HG03025 (cell line): ENCODE measurements around the gene SPIB.
"Not testable (repeated sequence)": the region's sequence is repeated elsewhere in the genome, so short reads cannot be mapped to it uniquely, and the experiment has no call there.

Source experiments
- ATAC-seq: cut with Tn5 transposase; IDR thresholded peaks from one replicate; pipeline ENCODE4 v1.9.1; 2021; ENCODE audit warnings: mild to moderate bottlenecking, moderate library complexity; ENCODE audit not compliant: unreplicated experiment, low FRiP score

Gene SPIB

GRCh38 chr19:50390295-50390694 is 28.4 kb upstream of the SPIB start:
- ATAC-seq: not testable (repeated sequence)

DNA sequence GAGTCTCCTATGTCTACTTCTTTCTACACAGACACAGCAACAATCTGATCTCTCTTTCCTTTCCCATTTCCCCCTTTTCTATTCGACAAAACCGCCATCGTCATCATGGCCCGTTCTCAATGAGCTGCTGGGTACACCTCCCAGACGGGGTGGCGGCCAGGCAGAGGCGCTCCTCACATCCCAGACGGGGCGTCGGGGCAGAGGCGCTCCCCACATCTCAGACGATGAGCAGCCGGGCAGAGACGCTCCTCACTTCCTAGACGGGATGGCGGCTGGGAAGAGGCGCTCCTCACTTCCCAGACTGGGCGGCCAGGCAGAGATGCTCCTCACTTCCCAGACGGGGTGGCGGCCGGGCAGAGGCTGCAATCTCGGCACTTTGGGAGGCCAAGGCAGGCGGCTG is 27.8 kb upstream of the SPIB start:
- not testable (repeated sequence) for ATAC-seq

DNA sequence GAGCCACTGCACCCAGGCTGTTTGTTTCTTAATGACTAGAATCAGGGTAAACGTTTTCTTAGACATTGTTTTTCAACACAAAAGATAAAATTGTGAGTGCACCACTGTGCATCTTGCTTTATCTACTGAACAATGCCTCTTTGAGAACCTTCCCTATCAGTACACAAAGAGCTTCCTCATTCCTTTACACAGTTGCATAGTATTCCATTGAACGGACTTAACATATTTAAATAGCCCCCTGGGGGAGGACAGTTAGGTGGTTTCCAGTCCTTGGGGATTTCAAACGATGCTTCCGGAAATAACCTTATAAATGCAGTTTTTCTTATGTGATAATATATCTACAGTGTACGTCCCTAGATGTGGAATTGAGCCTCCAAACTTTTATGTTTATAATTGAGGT is 26.0 kb upstream of the SPIB start:
- ATAC-seq: no peak

DNA sequence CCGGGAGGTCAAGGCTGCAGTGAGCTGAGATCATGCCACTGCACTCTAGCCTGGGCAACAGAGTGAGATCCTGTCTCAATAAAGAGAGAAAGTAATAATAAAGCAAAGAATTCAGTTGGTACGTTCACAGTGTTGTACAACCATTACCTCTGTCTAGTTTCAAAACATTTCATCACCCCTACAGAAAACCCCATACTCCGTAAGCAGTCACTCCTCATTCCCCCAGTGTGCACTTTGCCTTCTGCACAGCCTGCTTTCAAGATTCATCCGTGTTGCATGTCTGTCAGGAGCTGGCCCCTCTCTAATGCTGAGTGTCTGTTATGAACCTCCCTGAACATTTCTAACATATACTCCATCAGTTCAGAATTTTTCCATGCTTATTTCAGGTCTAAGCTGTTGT is 25.1 kb upstream of the SPIB start:
- no peak for ATAC-seq

GRCh38 chr19:50394017-50394416 is 24.7 kb upstream of the SPIB start:
- no peak for ATAC-seq

DNA sequence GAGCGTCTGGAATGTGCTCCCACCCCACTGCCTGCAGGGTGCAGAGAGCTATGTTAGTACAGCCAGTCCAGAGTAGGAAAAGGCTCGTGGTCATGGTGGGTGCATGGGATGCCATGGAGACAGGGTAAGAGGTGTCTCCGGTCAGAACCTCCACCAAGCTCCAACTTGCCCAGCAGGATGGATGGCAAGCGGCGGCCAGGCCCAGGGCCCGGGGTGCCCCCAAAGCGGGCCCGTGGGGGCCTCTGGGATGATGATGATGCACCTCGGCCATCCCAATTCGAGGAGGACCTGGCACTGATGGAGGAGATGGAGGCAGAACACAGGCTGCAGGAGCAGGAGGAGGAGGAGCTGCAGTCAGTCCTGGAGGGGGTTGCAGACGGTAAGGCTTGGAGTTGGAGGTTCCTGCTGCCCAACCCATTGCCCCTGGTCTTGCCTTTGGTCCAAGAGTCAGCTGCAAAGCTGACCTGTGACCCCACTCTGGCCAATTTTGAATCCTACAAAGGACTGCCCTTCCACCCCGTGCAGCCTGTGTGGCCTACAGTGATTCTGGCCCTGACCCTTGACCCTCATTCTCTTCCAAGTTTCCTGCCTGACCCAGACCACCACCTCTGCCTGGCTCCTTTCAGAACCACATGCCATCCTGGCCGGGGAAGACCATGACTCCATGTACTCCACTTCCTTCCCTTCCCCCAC is 19.9 kb upstream of the SPIB start:
- no peak for ATAC-seq

GRCh38 chr19:50399368-50399745 is 19.4 kb upstream of the SPIB start:
- ATAC-seq: no peak

DNA sequence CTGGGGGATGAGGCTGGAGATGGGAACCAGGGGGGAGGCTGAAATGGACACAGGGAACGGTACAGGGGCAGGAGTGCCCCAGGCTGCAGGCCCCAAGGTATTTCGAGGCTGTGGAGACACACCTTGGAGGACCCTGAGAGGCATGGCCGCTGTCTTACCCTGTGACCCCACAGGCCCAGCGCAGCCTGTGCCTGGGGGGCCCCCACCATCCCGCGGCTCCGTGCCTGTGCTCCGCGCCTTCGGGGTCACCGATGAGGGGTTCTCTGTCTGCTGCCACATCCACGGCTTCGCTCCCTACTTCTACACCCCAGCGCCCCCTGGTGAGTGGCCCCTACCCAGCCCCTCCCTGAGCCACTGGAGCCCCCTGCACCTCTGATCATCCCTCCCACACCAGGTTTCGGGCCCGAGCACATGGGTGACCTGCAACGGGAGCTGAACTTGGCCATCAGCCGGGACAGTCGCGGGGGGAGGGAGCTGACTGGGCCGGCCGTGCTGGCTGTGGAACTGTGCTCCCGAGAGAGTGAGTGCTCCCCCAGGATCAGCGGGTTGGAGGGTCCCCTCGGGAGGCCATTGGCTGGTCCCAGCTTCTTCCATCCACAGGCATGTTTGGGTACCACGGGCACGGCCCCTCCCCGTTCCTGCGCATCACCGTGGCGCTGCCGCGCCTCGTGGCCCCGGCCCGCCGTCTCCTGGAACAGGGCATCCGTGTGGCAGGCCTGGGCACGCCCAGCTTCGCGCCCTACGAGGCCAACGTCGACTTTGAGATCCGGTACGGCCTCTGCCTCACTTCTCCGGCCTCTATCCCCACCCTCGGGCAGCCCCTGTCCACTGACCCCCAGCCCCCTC is 16.9 kb upstream of the SPIB start:
- ATAC-seq: no peak

DNA sequence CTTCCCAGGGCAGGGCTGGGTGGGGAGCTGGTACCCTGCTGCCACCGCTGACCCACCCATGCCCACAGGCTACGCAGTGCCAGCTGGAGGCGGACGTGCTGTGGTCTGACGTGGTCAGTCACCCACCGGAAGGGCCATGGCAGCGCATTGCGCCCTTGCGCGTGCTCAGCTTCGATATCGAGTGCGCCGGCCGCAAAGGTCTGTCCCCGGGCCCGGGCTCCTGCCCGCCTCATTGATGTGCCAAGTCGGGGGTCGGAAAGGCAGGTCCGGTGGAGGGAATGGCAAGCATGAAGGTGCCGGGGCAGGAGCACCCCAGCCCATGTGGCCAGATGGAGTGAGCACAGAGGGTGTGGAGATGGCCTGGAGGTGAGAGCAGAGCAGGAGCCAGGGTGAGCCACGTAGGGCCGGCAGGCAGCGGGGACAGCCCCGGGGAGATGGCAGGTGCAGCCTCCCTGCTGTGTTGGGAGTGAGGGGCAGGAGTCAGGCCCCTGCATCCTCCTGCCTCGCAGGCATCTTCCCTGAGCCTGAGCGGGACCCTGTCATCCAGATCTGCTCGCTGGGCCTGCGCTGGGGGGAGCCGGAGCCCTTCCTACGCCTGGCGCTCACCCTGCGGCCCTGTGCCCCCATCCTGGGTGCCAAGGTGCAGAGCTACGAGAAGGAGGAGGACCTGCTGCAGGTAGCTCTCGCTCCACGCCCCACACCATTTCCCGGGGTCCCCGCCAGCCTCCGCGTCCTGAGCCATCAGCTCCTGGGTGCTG is 16.0 kb upstream of the SPIB start:
- no peak for ATAC-seq

DNA sequence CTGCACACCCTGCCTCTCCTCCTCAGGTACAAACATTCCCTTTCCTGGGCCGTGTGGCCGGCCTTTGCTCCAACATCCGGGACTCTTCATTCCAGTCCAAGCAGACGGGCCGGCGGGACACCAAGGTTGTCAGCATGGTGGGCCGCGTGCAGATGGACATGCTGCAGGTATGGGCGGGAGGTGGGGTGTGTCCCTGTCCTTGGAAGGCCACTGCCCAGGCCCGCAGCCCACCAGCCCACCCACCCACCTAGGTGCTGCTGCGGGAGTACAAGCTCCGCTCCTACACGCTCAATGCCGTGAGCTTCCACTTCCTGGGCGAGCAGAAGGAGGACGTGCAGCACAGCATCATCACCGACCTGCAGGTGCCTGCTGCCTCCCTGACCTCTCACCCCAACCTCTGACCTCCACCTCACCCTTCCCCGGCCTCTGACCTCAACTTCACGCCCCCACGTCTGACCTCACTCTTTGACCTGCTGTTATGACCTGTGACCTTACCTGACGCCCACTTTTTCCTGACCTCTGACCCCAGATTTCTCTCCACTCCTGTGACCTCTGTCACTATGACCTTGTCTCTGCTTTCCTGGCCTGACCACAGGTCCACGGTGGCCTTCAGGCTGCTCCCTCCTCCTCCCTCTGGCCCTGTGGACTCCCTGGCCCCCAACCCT is 12.4 kb upstream of the SPIB start:
- ATAC-seq: no peak

DNA sequence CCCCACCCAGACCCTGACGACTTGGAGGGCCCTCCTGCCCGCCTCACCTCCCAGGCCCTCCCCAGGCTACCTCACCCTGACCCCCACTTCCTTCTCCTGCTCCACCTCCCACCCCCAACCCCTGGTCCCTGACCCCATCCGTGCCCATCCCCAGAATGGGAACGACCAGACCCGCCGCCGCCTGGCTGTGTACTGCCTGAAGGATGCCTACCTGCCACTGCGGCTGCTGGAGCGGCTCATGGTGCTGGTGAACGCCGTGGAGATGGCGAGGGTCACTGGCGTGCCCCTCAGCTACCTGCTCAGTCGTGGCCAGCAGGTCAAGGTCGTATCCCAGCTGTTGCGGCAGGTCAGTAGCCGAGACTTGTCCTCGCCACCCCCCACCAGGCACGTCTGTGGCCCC is 11.9 kb upstream of the SPIB start:
- no peak for ATAC-seq

DNA sequence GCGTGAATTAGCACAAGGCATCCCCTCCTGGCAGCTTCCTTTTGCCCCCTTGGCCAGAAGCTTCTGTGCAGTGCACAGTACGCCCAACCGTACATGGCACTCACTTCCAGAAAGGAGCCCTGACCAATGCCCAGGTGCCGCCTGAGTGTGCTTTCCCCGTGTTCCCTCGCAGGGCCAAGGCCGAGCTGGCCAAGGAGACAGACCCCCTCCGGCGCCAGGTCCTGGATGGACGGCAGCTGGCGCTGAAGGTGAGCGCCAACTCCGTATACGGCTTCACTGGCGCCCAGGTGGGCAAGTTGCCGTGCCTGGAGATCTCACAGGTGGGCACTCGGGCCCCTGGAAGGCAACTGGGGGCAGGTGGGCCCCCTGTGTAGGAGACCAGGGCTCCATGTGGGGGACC is 9.4 kb upstream of the SPIB start:
- ATAC-seq: no peak

DNA sequence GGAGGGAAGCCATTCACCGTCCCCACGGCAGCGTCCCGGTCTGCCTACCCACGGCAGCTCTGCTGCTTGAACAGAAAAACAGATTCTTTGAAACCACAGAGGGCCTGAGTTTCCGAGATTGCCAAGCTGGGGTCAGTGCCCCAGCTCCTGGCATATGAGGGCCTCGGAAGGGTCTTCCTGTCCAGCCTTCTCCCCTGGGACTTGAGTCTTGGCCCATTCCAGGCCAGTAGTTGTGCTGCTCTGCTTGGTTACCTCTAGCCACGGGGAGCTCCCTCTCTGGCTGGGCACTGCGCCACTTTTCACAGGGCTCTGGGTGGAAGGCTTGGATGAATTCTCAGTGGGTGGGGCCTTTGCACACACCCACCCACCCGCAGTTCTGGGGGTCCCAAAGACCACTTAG is 8.6 kb upstream of the SPIB start:
- ATAC-seq: no peak

- ATAC-seq: no peak
Observed at GRCh38 chr19:50412419-50412818, 6.3 kb upstream of the SPIB start.

DNA sequence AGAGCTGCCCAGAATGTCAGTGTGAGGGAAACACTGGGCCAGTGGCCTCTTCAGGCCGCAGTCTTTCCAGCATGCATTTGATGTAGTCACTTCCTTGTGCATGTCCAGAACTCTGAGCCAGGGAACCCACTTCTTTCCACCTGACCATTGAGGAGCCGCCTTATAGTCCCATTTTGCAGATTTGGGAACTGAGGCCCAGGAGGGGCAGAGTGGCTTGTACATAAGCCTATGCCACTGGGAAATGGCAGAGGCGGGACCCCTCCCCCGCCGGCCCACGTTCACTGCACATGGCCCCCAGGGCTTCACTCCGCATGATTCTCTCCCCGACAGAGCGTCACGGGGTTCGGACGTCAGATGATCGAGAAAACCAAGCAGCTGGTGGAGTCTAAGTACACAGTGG is 5.6 kb upstream of the SPIB start:
- ATAC-seq: no peak

- no peak for ATAC-seq
Observed at GRCh38 chr19:50413531-50413930, 5.2 kb upstream of the SPIB start.

DNA sequence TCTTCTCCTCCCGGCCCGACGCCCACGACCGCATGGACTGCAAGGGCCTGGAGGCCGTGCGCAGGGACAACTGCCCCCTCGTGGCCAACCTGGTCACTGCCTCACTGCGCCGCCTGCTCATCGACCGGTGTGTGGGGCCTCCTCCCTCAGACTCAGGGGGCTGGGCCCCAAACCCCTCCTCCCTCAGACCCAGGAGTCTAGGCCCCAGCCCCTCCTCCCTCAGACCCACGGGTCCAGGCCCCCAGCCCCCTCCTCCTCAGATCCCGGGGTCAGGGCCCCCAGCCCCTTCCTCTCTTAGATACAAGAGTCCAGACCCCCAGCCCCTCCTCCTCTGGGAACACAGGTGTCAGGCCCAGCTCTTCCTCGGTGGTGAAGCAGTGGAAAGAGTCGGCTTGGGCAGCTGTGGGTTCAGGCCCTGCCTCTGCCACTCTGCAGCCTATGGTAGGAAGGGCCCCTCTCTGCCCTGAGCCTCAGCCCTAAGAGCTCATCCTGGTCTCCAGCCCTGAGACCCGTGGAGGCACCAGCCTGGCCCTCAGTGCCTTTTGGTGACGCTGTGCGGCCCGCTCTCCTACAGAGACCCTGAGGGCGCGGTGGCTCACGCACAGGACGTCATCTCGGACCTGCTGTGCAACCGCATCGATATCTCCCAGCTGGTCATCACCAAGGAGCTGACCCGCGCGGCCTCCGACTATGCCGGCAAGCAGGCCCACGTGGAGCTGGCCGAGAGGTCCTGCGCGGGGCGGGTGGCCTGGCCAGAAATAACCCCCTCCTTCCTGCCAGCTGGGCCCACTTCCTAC is 3.7 kb upstream of the SPIB start:
- peak; percentile 34 for ATAC-seq

GRCh38 chr19:50415661-50416033 is 3.1 kb upstream of the SPIB start:
- ATAC-seq: peak; percentile 40

DNA sequence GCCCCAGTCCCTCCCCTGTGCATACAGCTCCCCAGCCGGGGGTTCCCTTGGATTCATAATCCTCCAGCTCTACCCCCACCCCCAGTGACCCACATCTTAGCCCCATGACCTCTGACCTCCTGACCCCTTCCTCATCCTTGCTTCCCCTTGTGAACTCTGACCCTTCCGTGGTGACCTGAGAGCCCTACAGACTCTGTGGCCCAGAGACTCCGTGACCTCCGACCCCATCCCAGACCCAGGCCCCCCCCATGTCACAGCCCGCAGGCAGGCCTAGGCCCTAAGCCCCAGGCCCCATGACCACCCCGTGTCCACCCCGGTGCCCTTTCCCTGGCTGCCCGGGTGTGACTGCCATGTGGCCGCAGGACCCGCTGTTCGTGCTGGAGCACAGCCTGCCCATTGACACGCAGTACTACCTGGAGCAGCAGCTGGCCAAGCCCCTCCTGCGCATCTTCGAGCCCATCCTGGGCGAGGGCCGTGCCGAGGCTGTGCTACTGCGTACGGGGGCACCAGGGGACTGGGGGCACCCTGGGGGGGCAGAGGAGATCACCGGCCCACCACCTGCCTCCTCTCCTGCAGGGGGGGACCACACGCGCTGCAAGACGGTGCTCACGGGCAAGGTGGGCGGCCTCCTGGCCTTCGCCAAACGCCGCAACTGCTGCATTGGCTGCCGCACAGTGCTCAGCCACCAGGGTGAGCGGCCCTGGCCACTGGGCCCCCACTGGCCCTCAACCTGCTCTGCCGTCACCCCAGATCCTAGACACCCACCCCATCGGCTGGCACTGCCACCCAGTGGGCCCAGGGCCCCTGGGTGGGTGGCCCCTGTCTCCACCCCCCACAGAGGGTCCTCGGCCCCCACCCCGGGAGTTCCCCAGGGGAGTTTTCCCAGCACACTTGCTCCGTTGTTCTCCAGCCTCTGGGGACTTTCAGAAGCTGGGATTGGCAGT is 2.4 kb upstream of the SPIB start:
- no peak for ATAC-seq
